CD4-positive, alpha-beta T cell treated with Interleukin-17A for 4 hours (primary cell): ENCODE results near the gene MAZ.
"Not testable (repeated sequence)": the region's sequence is repeated elsewhere in the genome, so short reads cannot be mapped to it uniquely, and the experiment has no call there.

Experiments
- DNase-seq: peaks from one replicate; pipeline ENCODE4 v3.0.0-alpha.2; 2020; ENCODE audit warnings: mixed read lengths

MAZ gene

DNA sequence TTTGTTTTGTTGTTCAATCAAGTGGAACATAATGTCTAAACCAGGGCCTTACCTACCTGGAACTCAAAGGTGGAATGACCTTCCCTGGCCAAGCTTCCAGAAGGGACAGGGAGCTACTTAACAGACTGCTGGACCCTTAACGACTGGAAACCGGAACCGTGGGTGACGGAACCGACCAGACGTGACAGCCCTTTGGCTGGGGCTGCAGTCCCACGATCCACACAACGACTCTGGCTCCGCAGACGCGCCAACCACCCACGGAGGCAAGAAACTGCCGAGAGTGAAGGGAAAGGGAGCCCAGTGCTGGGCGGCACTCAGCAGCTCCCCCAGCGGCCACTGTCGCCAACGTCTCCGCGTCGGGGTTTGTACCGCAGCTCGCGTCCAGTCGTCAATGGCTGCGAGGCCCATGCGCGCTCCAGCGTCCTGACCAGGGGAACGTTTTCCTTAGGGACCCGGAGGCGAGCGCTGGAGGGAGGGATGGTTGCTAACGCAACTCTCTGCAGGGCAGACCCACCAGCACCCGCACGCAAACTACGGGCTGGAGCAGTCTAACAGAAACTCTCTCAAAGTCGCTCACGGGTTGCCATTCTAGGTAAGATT, 21.3 kb upstream of the MAZ start:
- peak; percentile 86 for DNase-seq

DNA sequence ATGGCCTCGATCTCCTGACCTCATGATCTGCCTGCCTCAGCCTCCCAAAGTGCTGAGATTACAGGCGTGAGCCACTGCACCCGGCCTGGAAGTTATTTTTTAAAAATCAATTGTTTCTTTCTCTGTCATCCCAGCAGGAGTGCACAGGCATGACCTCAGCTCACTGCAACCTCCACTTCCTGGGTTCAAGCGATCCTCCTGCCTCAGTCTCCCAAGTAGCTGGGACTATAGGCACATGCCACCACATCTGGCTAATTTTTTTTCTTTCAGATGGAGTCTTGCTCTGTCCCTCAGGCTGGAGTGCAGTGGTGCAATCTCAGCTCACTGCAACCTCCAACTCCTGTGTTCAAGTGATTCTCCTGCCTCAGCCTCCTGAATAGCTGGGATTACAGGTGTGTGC, 19.2 kb upstream of the MAZ start:
- DNase-seq: not testable (repeated sequence)

DNA sequence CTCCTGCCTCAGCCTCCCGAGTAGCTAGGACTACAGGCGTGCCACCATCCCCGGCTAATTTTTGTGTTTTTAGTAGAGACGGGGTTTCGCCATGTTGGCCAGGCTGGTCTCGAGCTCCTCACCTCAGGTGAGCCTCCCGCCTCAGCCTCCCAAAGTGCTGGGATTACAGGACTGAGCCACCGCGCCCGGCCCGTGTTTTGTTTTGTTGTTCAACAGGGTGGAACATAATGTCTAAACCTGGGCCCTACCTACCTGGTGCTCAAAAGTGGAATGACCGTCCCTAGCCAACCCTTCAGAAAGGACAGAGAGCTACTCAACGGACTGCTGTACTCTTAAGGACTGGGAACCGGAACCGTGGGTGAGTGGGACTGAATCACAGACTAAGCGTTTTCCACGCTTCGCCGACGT, 16.6 kb upstream of the MAZ start:
- no peak for DNase-seq

DNA sequence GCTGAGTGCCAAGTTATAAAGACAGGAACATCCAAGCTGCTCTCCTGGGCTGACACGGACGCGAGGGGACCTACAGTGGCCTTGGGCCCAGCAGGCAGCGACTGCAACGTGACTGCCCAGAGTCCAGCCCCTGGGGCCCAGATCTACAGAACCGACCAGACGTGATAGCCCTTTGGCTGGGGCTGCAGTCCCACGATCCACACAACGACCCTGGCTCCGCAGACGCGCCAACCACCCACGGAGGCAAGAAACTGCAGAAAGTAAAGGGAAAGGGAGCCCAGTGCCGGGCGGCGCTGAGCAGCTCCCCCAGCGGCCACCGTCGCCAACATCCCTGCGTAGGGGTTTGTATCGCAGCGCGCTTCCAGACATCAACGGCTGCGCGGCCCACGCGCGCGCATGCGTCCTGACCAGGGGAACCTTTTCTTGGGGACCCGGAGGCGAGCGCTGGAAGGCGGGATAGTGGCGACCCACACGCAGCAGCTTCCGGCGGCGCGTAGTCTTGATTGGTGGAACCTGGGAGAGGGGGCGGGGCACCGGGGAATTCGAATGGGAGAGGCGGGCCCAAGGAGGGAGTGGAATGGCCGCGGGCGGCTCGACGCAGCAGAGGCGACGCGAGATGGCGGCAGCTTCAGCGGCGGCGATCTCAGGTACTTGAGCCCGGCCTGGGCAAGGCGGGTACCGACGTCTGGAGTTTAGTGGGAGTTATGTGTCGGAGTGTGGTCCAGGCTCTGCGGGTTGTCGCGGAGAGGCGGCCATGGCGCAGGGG, 16.0 kb upstream of the MAZ start, which contains the start of gene KIF22:
KIF22 (plus strand) TSS at position 569 of the 766 bp plus-strand sequence; CDS start at position 578, 9 bp downstream.
- peak; percentile 100 for DNase-seq

DNA sequence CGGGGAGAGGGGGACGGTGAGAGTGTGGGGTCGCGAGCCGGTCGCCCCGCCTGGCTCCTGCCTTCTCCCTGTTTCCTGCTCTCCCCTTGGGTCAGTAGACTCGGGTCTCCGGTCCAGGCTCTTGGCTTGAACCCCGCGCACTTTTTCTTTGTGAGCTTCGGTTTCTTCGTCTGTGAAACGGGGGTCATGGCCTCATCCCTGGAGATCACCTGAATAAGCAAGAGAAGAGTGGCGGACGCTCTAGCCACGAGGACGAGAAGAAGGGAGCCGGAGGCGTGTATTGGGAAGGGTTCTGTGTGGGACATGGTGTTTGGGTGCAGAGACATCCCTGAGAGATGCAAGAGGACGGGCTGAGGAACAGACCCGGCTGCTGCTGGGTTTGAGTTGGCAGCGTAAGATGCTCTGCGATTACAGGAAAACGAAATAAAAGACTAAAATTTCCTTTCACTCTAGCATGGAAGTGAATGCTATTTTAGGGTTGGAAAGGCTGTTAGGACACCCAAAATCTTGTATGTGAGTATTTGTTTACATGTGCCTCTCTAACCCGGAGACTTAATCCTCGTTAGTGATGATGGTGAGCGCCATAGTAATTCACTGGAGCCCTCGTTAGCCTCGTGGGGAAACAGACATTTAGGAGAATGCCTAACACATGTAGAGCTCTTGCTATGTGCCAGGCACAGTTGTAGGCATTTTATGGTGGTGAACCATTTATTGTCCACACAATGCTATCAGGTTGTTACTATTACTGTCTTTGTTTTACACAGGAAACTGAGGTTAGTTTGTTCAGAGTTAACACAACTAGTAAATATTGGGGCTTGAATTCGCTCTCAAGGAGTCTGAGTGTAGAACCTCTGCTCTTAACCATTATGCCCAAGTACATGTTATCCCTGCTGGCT, 15.1 kb upstream of the MAZ start:
- DNase-seq: peak; percentile 27

DNA sequence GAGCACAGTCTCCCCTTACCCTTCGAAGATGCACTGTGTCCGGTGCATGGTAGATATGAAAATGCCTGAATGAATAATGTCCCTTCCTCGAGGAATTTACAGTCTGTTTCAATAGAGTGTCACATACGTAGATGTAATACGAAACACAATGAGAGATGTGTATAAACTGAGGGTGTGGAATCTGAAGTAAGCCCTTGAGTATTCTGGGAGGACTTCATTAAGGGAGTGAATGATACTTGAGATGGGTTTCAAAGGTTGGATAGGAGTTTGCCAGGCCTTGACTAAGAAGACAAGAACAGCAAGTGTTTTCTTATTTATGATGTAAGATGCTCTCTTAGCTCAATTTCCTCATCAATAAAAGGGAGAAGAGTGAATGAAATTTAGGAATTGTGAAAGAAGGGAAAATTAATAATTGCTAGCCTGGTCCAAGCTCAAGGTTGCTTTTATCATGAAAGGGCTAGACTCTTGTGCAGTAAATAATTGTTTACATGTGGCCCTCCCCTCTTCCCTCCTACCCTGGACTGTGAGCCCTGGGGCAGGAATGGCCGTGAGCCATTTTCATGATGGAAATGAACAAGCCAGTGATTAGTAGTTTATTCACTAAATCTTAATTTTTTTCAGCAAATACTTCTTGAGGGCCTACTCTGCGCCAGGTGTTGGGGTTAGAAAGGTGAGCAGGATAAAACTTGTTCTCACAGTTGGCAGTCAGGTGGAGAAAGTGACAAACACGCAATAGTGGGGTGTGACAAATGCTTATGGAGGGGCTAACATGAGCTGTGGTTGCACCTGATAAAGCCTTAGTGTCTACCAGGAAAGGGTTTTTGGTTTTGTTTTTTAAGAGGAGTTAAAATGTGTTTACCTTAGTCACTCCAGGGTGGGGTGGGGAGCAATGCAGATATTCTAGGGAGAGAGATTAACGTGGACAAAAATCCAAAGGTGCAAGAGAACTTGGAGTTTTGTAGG, 14.2 kb upstream of the MAZ start:
- DNase-seq: no peak

DNA sequence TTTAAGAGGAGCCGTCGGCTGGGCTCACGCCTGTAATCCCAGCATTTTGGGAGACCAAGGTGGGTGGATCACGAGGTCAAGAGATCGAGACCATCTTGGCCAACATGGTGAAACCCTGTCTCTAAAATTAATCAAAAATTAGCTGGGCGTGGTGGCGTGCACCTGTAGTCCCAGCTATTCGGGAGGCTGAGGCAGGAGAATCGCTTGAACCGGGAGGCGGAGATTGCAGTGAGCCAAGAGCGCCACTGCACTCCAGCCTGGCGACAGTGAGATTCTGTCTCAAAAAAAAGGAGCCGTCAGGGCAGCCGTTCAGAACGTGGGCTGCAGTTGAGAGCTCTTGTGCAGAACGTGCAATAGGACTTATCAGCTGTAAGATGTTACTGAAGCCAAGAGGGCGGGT, 13.2 kb upstream of the MAZ start:
- not testable (repeated sequence) for DNase-seq

DNA sequence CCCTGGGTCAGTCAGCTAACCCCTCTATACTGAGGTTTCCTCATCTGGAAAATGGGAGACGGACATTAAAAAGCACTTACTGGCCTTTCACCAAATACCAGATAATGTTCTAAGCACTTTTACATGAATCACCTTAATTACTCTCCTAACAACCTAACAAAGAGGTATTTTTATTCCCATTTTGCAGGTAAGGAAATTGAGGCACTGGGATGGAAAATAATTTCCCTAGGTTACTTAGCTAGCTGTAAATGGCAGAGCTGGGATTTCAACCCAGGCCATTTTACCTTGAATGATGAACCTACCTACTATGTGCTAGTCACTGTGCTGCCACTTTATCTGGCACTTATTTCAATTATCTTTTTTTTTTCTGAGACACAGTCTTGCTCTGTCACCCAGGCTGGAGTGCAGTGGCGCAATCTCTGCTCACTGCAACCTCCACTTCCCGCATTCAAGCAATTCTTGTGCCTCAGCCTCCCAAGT, 12.1 kb upstream of the MAZ start:
- no peak for DNase-seq

DNA sequence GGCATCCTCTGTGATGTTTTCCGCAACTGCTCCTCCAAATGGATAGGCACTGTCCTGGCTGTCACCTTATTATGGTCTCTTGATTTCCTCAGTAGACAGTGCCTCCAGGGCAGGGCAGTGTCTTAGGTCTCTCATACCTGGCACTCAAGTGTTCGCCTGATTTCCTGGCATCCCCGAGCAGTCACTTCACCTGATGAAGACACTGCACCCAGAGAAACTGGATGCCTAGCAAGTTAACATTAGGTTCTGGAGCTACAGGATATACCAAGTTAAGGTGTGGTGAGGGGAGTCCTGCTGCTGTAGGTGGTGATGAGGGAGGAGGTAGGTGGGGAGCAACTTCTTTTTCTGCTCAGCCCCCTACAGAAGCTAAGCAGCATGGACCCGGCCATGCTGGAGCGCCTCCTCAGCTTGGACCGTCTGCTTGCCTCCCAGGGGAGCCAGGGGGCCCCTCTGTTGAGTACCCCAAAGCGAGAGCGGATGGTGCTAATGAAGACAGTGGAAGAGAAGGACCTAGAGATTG, 3.9 kb upstream of the MAZ start:
- no peak for DNase-seq

DNA sequence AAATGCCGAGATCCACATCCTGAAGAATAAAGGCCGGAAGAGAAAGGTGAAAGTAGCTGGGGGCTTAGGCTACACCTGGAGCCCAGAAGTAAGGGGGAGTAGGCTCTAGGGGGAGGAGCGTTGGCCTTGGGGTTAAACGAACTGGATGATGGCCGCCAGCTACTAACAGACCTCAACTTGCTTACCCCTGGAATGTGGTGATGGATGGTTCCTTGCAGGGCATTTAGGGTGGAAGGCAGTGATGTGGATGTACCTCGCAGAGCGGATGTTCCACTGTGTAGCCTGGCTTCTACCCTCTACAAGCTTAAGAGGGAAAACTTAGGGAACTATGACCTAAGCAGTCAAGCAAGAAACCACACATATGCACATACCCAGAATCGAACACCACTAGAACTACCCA, 2.3 kb upstream of the MAZ start:
- DNase-seq: no peak

DNA sequence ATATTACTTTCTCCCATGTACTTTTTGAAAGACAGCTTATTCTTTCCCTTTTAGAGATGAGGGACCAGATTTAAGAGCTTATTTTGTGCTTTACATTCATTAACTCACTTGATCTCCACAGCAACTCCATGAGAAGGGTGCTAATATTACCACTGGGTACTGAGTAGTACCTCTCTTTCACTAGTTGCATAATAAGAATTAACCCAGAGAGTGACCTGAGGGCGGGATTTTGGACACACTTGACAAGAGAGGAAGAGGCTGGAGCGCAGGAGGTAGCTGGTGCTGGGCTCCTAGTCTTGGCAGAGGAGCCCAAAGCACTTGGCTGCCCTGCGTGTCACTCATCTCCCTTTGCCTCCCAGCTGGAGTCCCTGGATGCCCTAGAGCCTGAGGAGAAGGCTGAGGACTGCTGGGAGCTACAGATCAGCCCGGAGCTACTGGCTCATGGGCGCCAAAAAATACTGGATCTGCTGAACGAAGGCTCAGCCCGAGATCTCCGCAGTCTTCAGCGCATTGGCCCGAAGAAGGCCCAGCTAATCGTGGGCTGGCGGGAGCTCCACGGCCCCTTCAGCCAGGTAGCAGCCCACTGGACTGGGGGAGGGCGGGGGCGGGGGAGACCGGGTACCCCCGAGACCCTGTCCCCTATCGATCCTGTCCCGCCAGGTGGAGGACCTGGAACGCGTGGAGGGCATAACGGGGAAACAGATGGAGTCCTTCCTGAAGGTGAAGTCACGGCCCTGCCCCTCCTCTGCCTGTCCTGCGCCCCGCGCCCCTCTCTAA, 1.7 kb upstream of the MAZ start:
- no peak for DNase-seq

DNA sequence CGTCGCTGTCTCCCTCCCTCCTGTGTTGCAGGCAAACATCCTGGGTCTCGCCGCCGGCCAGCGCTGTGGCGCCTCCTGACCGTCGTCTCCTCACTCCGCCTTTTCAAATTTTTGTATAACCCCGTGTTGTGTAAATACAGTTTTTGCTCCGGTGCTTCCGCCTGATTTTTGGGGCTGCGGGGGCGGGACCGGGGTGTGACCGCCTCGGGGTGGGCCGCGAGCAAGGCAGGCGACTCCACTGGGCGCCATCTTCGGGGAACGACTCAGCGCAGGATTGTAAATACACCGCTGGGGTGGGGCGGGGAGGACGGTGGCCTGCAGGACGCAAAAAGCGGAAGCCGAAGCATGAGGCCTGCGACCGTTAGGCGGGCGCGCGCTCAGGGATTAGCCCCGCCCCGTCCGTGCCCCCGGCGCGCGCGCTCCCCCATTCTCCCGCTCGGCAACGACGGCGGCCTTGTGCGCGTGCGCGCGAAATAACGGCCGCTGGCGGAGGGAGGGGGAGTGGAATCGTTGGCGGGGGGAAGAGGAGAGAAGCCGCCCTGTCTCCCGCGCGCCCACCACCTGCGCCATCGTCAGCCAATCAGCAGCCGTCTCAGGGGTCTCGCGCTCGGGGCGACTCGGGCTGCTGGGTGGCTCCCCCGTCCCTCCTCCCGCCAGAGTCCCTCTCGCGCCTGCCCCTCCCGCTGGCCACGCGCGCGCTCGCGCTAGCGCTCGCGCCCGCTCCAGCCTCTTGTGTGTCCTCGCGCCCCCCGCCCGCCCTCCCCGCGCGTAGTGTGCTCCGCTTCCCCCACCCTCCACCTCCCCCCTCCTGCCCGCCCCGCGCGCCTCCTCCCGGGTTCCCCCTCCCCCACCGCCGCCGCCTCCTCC, 864 bp upstream of the MAZ start:
- DNase-seq: peak; percentile 98

DNA sequence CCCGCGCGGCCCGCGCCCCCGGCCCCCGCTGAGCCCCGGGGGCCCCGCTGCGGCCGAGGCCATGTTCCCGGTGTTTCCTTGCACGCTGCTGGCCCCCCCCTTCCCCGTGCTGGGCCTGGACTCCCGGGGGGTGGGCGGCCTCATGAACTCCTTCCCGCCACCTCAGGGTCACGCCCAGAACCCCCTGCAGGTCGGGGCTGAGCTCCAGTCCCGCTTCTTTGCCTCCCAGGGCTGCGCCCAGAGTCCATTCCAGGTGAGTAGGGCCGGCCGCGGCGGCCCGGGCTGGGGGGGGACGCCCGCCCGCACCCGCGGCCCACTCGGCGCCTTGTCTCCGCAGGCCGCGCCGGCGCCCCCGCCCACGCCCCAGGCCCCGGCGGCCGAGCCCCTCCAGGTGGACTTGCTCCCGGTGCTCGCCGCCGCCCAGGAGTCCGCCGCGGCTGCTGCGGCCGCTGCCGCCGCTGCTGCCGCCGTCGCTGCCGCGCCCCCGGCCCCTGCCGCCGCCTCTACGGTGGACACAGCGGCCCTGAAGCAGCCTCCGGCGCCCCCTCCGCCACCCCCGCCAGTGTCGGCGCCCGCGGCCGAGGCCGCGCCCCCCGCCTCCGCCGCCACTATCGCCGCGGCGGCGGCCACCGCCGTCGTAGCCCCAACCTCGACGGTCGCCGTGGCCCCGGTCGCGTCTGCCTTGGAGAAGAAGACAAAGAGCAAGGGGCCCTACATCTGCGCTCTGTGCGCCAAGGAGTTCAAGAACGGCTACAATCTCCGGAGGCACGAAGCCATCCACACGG, 504 bp downstream of the MAZ start:
- DNase-seq: peak; percentile 62

DNA sequence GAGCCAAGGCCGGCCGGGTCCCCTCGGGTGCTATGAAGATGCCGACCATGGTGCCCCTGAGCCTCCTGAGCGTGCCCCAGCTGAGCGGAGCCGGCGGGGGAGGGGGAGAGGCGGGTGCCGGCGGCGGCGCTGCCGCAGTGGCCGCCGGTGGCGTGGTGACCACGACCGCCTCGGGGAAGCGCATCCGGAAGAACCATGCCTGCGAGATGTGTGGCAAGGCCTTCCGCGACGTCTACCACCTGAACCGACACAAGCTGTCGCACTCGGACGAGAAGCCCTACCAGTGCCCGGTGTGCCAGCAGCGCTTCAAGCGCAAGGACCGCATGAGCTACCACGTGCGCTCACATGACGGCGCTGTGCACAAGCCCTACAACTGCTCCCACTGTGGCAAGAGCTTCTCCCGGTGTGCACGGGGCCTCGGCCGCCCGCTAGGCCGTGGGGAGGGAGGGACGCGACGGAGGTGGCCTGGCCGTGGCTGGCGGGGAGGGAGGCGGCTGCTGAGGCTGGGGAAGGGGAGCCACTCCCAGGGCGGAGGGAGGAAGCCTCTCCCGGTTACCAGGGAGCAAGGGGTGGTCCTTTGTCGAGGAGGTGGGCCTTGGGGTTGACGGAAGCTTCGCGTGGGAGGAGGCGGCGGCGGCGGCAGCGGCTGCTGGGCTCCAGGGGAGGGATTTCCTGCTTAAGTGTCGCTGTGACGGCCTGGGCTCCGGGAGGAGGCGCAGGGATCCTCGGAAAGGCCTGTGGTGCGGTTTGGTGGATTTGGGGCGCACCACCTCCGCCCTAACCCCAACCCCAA, 1.3 kb downstream of the MAZ start:
- DNase-seq: peak; percentile 90

DNA sequence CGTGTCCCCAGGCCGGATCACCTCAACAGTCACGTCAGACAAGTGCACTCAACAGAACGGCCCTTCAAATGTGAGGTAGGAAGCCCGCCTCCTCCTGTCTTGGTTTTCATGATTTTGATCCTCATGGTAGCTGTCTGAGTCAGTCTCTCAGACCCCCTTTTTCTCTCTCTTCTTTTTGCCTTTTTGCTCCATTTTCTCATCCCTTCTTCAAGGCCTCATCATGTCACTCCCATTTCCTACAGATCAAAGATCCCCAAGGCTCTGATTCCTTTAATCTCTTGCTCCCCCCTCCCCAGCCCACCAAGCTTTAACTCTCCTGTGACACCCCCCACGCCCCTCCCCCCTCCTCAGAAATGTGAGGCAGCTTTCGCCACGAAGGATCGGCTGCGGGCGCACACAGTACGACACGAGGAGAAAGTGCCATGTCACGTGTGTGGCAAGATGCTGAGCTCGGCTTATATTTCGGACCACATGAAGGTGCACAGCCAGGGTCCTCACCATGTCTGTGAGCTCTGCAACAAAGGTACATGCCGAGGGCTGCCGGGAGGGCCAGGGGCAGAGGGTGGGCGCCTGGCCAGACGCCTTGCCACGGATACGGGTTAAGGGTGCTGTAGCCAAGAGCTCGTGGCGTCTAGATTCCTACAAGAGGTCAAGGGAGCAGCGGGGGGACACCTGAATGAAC, 2.0 kb downstream of the MAZ start:
- peak; percentile 40 for DNase-seq

DNA sequence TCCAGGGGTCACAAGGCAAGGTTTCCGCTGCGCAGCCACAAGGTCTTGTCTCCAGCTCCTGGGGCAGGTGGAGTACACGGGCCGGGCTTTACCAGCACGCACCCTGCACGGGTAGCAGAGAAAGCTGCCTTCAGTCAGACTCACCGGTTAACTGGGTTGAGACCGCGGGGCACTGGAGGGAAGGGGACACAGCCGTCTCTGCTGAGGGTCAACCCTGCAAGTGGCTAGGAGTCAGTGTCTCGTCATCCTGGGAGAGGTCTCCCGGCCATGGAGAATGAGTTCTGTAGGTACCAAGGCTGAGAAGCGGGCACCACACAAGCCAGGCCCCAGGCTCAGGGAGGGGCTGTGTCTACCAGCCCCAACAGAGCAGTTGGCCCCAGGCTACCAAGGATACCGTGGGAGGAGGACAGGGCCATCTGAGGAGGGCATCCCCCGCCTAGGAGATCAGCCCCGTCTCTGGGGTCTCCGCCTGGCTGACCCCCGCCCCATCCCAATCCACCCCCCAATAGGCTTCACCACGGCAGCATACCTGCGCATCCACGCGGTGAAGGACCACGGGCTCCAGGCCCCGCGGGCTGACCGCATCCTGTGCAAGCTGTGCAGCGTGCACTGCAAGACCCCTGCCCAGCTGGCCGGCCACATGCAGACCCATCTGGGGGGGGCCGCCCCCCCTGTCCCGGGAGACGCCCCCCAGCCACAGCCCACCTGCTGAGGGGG, 2.9 kb downstream of the MAZ start:
- DNase-seq: no peak
